Stimulated activated CD4-positive, alpha-beta T cell treated with anti-CD3 and anti-CD28 coated beads, TNF-alpha, amount 100 ng/mL, for 4 hours (primary cell): ENCODE data around the gene NFYB.
A peak's percentile ranks its signal among the peaks of the same experiment; 100 is the strongest.
"Not testable (repeated sequence)": the region's sequence is repeated elsewhere in the genome, so short reads cannot be mapped to it uniquely, and the experiment has no call there.

Source experiments
- DNase-seq, 3 experiments: peaks; one replicate each; pipeline ENCODE4 v3.0.0-alpha.2; 2020; ENCODE audit warnings: low read depth in 3 of 3

Gene NFYB

GRCh38 chr12:104114834-104115586 lies 23.0 kb downstream of the NFYB start:
- DNase-seq: not testable (repeated sequence)

GRCh38 chr12:104109446-104110271 lies 28.4 kb downstream of the NFYB start:
- no peak for DNase-seq

- peak; percentile 75 to 82 (median 77) for DNase-seq
These were observed 29.1 kb downstream of the NFYB start for GRCh38 chr12:104108755-104109445.

GRCh38 chr12:104106965-104107364 lies 31.0 kb downstream of the NFYB start:
- DNase-seq: no peak

GRCh38 chr12:104105461-104105860 lies 32.5 kb downstream of the NFYB start:
- no peak for DNase-seq

GRCh38 chr12:104097954-104098353 lies 40.1 kb downstream of the NFYB start:
- DNase-seq: no peak

GRCh38 chr12:104095289-104095688 lies 42.7 kb downstream of the NFYB start:
- no peak for DNase-seq

GRCh38 chr12:104094284-104094683 lies 43.7 kb downstream of the NFYB start:
- DNase-seq: no peak

- no peak for DNase-seq
These were observed 46.9 kb downstream of the NFYB start for GRCh38 chr12:104091136-104091535.

- DNase-seq: no peak
These were observed 47.3 kb downstream of the NFYB start for GRCh38 chr12:104090685-104091084.

- no peak for DNase-seq
These were observed 54.1 kb downstream of the NFYB start for GRCh38 chr12:104083769-104084475.

- no peak for DNase-seq
These were observed 57.2 kb downstream of the NFYB start for GRCh38 chr12:104080764-104081163.

- no peak for DNase-seq
These were observed 59.0 kb downstream of the NFYB start for GRCh38 chr12:104079024-104079423.

- no peak for DNase-seq
These were observed 64.3 kb downstream of the NFYB start for GRCh38 chr12:104073699-104074098.

- no peak for DNase-seq
These were observed 65.9 kb downstream of the NFYB start for GRCh38 chr12:104072099-104072498.
